K562 (cell line): ENCODE measurements around the gene CCDC127.

Experiments used
- EGR1 ChIP-seq: fragments of 450-650 bp; conservative IDR thresholded peaks from 2 replicates; pipeline ENCODE4 v1.6.1; 2017; ENCODE audit warnings: mild to moderate bottlenecking
- HOXB6 ChIP-seq: fragments of 250-450 bp; sonication (Bioruptor Pico); IDR thresholded peaks from 2 replicates; pipeline ENCODE4 v1.5.1; 2022; ENCODE audit warnings: mild to moderate bottlenecking, borderline replicate concordance
- TCF7L2 ChIP-seq: fragments of 150-350 bp; IDR thresholded peaks from 2 replicates; pipeline ENCODE4 v1.6.1; 2016; ENCODE audit warnings: low read depth, mild to moderate bottlenecking, low read length, moderate library complexity
- TEAD4 ChIP-seq, 2 experiments: sonication (generic) in 1 of 2; formaldehyde crosslinking in 1 of 2; IDR thresholded peaks; 2 replicates each; pipeline versions ENCODE4 v1.6.1 to v1.8.0; 2012 to 2022; ENCODE audit warnings: borderline replicate concordance in 1 of 2, inconsistent platforms in 1 of 2, low read length in 1 of 2, mild to moderate bottlenecking in 1 of 2, missing genetic modification reagents in 1 of 2
- TF ChIP-seq, protein P1 (sequence below), 3 experiments: IDR thresholded peaks in 2 of 3; conservative IDR thresholded peaks in 1 of 3; 2 replicates each; pipeline ENCODE4 v1.5.1; 2011 to 2012; ENCODE audit warnings: low read length in 3 of 3, mild to moderate bottlenecking in 3 of 3, control low read depth in 2 of 3, improper control_type of control experiment in 1 of 3, inconsistent platforms in 1 of 3, low read depth in 1 of 3, mixed read lengths in 1 of 3, moderate library complexity in 1 of 3; ENCODE audit not compliant: insufficient read depth in 2 of 3
- TF ChIP-seq, protein P2 (sequence below): fragments of 250-450 bp; sonication (Bioruptor Pico); IDR thresholded peaks from 2 replicates; pipeline ENCODE4 v1.8.0; 2021; ENCODE audit warnings: borderline replicate concordance, mild to moderate bottlenecking, moderate library complexity; ENCODE audit not compliant: poor library complexity, severe bottlenecking

DNA sequence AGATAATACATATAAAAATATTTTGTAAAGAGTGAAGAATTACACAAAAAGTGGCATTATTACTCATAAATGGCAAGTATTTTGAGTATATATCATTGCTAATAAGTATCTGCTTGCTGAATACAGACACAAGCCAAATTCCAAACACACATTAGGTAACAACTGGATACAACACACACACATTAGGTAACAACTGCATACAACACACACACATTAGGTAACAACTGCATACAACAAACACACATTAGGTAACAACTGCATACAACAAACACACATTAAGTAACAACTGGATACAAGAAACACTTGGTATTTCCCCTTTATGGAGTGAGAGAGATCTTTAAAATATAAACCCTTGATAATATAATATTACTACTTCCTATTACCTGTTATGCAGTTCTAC is 13.5 kb downstream of the CCDC127 start:
- TF ChIP-seq, protein P1, sequence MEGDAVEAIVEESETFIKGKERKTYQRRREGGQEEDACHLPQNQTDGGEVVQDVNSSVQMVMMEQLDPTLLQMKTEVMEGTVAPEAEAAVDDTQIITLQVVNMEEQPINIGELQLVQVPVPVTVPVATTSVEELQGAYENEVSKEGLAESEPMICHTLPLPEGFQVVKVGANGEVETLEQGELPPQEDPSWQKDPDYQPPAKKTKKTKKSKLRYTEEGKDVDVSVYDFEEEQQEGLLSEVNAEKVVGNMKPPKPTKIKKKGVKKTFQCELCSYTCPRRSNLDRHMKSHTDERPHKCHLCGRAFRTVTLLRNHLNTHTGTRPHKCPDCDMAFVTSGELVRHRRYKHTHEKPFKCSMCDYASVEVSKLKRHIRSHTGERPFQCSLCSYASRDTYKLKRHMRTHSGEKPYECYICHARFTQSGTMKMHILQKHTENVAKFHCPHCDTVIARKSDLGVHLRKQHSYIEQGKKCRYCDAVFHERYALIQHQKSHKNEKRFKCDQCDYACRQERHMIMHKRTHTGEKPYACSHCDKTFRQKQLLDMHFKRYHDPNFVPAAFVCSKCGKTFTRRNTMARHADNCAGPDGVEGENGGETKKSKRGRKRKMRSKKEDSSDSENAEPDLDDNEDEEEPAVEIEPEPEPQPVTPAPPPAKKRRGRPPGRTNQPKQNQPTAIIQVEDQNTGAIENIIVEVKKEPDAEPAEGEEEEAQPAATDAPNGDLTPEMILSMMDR (IDR thresholded peaks at IDR 0.05 in 2 of 3, conservative IDR thresholded peaks at IDR 0.05 in 1 of 3; ENCODE audit: insufficient read depth in 2 of 3, low read depth in 1 of 3, low read length in 3 of 3), result no peak
- TF ChIP-seq HOXB6 (CRISPR knock-in tag) (no peak), TEAD4 (IDR thresholded peaks at IDR 0.05; ENCODE audit: low read length) (no peak), TEAD4 (CRISPR knock-in tag; IDR thresholded peaks at IDR 0.05; ENCODE audit: borderline replicate concordance) (no peak), TCF7L2 (no peak), EGR1 (no peak)
- TF ChIP-seq, protein P2, sequence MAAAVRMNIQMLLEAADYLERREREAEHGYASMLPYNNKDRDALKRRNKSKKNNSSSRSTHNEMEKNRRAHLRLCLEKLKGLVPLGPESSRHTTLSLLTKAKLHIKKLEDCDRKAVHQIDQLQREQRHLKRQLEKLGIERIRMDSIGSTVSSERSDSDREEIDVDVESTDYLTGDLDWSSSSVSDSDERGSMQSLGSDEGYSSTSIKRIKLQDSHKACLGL (CRISPR knock-in tag), result no peak
